Neuron (in vitro differentiated cells): ENCODE results near the gene TMEM134.
A peak's percentile ranks its signal among the peaks of the same experiment; 100 is the strongest.
"Not testable (repeated sequence)": the region's sequence is repeated elsewhere in the genome, so short reads cannot be mapped to it uniquely, and the experiment has no call there.

Source experiments
- H2AFZ ChIP-seq: one replicate; pipeline ENCODE4 v1.6.1; 2013; ENCODE audit warnings: low read depth, mild to moderate bottlenecking, inconsistent platforms, low read length, moderate library complexity
- H3K27me3 ChIP-seq: one replicate; pipeline ENCODE4 v1.6.1; 2013; ENCODE audit warnings: low read length; ENCODE audit not compliant: insufficient read depth
- H3K36me3 ChIP-seq: one replicate; pipeline ENCODE4 v1.6.1; 2013; ENCODE audit warnings: low read length; ENCODE audit not compliant: insufficient read depth
- H3K4me1 ChIP-seq: one replicate; pipeline ENCODE4 v1.6.1; 2013; ENCODE audit warnings: low read length; ENCODE audit not compliant: insufficient read depth
- H3K4me3 ChIP-seq: 2 replicates; pipeline ENCODE4 v1.5.1; 2013; ENCODE audit warnings: mild to moderate bottlenecking, low read length, moderate library complexity
- H3K9me3 ChIP-seq: one replicate; pipeline ENCODE4 v1.6.1; 2013; ENCODE audit warnings: low read length

Gene TMEM134, protein sequence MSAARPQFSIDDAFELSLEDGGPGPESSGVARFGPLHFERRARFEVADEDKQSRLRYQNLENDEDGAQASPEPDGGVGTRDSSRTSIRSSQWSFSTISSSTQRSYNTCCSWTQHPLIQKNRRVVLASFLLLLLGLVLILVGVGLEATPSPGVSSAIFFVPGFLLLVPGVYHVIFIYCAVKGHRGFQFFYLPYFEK

DNA sequence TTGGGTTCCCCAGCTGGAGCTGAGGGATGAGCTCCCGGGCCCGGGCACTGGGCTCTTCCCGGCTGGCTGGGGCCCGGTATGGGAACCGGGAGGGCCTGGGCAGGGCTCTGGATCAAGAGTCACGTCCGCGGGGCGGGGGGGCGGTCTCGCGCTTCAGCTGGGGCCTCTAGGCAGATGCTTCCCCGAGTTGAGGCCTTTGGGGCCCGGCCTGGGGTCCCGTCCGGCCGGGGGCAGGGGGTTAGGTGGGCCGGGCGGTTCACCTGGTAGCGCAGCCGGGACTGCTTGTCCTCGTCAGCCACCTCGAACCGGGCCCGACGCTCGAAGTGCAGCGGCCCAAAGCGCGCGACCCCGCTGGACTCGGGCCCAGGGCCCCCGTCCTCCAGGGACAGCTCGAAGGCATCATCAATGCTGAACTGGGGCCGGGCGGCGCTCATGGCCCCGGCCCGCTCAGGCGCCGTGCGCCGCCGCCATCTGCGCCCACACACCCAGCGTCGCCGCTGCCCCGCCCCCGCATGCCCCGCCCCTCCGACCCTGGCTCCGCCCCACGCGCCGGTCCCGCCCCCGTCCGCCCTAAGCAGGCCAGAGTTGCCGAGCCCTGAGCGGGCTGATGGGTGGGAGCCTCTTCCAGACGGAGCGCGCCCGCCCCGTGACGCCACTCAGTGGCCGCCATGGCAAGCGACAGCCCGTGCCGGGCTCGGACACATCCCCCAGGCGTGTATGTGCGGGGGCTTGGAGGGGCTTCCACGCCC is at the start of gene TMEM134:
TSS of gene TMEM134 (minus strand) at position 493 of the 749 bp plus-strand sequence. CDS start at position 434, 59 bp downstream.
- no peaks in the 10 kb centered on the region for H3K27me3 ChIP-seq
- peak within 1 kb of the TSS; percentile 48 for H2AFZ ChIP-seq
- peak within 1 kb of the TSS; percentile 86 for H3K4me3 ChIP-seq
- peaks cover 18% of the 10 kb centered on the region for H3K4me1 ChIP-seq
- H3K9me3 ChIP-seq = no peaks in the 10 kb centered on the region
- H3K36me3 ChIP-seq = no peaks in the 10 kb centered on the region

DNA sequence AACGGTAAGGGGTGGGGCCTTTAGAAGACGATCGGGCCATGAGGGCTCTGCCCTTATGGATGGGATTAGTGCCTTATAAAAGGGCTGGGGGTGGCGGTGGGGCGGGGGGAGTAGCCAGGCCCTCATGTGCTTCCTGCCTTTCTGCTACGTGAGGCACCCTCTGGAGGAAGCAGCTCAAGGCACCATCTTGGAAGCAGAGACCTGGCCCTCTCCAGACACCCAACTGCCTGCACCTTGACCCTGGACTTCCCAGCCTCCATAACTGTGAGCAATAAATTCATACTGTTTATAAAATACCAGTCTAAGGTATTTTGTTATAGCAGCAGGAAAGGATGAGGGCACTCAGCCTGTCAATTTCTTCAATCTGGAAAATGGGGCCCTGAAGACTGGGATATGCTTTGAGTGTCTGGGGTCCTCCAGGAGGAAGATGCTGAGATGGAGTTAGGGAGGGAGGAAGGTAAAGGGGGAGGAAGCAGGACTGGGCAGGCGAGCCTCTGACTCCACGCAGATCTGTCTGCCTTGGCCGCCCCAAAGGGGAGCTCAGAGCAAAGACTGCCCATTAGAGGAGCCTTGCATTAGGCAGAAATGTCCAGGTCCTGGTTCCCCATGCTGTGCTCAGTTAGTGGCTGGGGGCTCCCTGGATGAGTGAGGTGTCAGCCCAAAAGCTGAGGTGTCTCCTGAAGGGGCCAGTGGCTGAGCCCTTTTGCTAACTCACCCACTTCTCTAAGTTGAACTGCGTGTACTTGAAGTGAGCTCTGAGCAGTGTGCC is 48.9 kb upstream of the TMEM134 start:
- Histone ChIP-seq H3K27me3 (peaks cover 17% of the 10 kb centered on the region), H3K36me3 (no peaks in the 10 kb centered on the region), H2AFZ (no peak overlapping the region), H3K4me1 (no peaks in the 10 kb centered on the region), H3K4me3 (no peak overlapping the region), H3K9me3 (no peaks in the 10 kb centered on the region)

DNA sequence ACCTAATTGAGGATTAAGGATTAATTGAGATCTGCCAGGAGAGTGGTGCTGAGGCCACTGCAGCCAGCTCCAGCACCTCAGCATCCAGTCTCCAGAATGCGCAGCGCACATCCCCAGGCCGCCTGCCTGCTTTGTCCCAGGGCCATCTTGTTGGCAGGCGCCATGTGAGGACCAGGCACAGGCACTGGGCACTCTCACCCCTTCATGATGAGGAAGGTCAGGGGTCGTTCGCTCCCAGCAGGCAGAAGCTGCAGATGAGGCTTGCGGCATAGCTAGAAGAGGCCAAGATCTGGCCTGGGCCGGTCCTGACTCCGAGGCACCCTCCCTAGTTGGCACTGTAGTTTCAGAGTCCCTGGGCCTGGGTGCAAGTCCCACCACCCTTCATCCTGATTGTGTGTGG is 47.8 kb upstream of the TMEM134 start:
- Histone ChIP-seq H3K36me3 (no peaks in the 10 kb centered on the region), H3K27me3 (peaks cover 17% of the 10 kb centered on the region), H2AFZ (no peak overlapping the region), H3K4me3 (no peak overlapping the region), H3K4me1 (no peaks in the 10 kb centered on the region), H3K9me3 (no peaks in the 10 kb centered on the region)

DNA sequence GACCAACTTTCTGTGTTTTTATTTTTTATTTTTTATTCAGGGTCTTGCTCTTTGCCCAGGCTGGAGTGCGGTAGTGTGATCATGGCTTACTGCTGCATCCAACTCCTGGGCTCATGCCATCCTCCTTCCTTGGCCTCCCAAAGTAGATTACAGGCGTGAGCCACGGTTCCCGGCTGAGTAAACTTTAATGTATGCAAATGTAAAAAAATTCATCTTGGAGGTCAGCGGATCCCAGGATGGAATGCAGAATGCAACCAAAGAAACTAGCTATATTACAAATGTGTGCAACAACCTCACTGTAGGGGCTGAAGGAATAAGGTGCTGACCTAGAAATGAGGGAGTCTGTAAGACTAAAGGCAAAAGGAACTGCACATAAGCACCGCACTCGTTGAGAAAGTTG is 45.1 kb upstream of the TMEM134 start:
- Histone ChIP-seq H2AFZ (no peak overlapping the region), H3K4me3 (no peak overlapping the region), H3K27me3 (peaks cover 13% of the 10 kb centered on the region), H3K4me1 (peaks cover under 1% of the 10 kb centered on the region), H3K9me3 (no peaks in the 10 kb centered on the region), H3K36me3 (no peaks in the 10 kb centered on the region)

DNA sequence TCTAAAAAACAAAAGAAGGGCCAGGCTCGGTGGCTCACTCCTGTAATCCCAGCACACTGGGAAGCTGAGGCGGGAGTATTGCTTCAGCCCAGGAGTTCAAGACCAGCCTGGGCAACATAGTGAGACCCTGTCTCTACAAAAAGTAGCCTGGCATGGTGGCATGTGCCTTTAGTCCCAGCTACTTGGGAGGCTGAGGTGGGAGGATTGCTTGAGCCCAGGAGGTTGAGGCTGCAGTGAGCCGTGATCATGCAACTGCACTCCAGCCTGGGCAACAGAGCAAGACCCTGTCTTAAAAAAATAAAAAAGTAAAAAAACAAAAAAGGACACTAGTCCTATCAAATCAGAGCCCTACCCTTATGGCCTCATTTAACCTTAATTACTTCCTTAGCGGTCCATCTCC is 42.5 kb upstream of the TMEM134 start:
- H3K9me3 ChIP-seq, H3K27me3 ChIP-seq, H3K4me3 ChIP-seq, H3K36me3 ChIP-seq, H2AFZ ChIP-seq: not testable (repeated sequence)
- H3K4me1 ChIP-seq = peaks cover 15% of the 10 kb centered on the region

DNA sequence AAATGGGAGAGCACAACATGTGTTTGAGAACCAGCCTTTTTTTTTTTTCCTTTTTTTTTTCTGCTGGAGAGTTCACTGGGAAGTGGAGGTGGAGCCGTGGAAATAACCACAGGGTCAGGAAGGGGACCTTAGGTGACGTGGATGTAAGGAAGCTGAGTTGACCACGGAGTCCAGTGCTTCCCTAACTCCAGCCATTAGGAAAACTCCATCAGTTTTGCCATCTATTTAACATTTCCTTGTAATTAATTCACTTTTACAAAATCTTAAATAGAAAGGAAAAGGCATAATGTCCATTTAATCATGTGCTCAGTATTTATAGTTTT is 40.9 kb upstream of the TMEM134 start:
- H3K36me3 ChIP-seq = no peaks in the 10 kb centered on the region
- H3K9me3 ChIP-seq = no peaks in the 10 kb centered on the region
- no peak overlapping the region for H2AFZ ChIP-seq
- peaks cover 24% of the 10 kb centered on the region for H3K4me1 ChIP-seq
- H3K4me3 ChIP-seq = no peak overlapping the region
- no peaks in the 10 kb centered on the region for H3K27me3 ChIP-seq

DNA sequence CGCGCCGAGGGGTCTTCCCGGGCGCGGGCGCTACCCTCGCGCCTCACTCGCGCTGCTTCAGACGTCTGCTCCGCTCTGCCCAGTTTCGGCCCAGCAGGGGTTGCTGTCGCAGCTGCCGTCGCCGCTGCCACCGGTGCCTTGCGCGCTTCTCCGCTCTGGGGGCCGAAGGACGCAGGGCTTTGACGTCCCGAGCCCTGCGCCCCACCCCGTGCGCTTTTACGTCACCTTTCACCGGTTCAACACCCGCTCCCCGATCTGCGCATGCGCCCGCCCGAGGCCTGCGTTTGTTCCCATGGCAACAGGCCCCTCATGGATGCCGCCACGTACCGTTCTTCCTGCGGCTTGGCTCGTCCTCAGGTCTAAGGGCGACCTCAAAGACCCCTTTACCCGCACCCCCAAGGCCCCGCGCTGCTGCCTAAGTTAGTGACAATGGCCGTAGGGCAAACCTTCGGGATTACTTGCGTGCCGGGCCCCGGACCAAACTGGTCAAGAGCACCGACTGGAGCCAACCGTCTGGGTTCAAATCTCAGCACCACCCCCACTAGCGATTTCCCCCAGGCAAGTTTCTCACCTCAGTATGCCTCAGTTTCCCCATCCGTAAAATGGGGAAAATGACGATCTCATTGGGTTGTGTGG is 39.6 kb upstream of the TMEM134 start:
- H3K9me3 ChIP-seq = no peaks in the 10 kb centered on the region
- H3K36me3 ChIP-seq = no peaks in the 10 kb centered on the region
- H3K27me3 ChIP-seq = no peaks in the 10 kb centered on the region
- peak overlapping the region; percentile 65 for H3K4me3 ChIP-seq
- peak overlapping the region; percentile 79 for H2AFZ ChIP-seq
- peaks cover 28% of the 10 kb centered on the region for H3K4me1 ChIP-seq

DNA sequence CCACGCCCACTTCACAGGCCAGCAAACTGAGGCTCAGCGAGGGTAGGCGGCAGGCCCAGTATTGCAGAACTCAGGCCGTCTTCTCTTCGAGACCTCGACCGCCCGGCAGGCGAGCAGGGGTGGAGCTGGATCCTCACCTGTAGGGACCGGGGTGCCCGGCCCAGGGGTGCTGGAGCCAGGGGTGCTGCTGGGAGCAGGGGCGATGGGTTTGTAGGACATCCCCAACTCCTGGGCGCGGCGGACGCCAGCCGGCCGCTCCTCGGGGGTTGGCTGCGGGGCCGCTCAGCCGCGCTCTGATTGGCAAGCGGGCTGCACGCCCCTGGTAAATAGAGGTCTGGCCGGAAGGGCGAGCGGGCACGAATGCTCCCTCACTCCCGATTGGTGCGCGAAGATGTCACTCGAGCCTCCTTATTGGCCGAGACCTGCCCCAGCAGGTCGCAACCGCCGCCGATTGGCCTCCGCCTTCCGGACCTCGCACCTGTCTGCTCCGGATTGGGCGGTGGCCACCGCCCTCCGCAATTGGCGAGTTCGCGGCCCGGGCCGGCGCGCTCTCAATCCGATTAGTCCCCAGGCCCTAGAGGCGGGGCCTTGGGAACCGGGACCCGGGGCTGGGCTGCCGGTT is 38.9 kb upstream of the TMEM134 start, which contains the start of gene CDK2AP2:
TSS of gene CDK2AP2 (minus strand) at position 299 of the 622 bp plus-strand sequence. CDS start at position 219, 80 bp downstream.
- Histone ChIP-seq H3K4me1 (peaks cover 34% of the 10 kb centered on the region), H2AFZ (peak within 1 kb of the TSS; percentile 79), H3K27me3 (no peaks in the 10 kb centered on the region), H3K4me3 (peak within 1 kb of the TSS; percentile 65), H3K36me3 (no peaks in the 10 kb centered on the region), H3K9me3 (no peaks in the 10 kb centered on the region)

DNA sequence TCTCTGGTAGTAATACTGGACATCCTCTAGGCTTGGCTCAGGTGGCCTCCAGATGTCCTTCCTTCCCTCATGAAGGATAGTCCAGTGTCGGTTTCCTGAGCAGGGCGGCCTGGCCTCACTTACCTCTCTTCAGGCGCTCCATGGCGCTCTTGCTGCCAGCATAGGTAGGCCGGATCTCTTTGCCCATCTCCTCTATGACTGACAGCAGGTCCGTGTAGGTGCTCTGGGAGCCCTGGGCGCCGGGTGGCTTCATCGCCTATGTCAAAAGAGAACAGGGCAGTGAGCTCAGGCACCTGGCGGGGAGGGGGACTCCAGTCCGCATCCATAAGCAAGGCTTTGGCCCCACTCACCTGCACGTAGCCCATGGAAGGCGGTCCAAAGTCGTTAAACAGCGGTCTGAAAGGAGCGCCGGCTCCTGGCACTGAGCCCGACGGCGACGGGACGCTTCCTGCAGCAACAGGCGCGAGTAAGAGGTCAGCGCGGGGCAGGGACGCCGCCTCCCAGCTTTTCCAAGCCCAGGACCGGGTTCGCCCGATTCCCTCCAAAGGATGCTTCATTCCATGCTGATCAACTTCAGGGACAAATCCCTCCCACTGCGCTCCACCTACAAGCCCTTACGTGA is 38.3 kb upstream of the TMEM134 start:
- H3K9me3 ChIP-seq = no peaks in the 10 kb centered on the region
- no peaks in the 10 kb centered on the region for H3K27me3 ChIP-seq
- no peak overlapping the region for H2AFZ ChIP-seq
- peaks cover 1% of the 10 kb centered on the region for H3K36me3 ChIP-seq
- H3K4me1 ChIP-seq = peaks cover 38% of the 10 kb centered on the region
- peak overlapping the region; percentile 65 for H3K4me3 ChIP-seq

DNA sequence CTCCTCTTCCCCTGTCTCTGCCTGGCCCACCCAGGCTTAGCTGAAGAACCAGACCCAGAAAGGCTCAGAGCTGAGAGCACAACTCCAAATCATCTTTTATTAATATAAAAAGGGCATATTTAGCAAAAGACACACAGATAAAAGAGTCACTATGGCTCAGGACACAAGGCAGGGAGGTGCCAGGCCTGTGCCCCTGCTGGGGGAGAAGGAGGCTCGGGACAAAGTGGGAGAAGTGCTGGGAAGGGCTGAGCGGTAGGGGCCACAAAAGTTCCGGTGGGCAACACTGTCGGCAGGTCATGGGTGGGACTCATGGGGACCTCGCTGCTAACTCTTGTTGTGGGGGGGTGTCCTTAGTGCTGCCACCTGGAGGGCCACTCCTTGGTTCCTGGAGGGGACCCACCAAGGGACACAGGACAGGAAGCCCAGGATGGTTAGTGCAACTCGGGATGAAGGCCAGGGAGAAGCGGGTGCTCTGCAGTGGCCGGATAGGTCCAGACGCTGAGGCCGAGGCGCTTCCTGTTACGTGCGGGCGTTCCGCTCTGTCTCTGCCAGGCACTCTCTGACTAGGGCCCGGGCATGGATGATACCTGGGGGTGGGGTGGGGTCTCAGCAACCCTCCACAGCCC is 37.5 kb upstream of the TMEM134 start:
- no peaks in the 10 kb centered on the region for H3K27me3 ChIP-seq
- no peak overlapping the region for H3K4me3 ChIP-seq
- H3K9me3 ChIP-seq = no peaks in the 10 kb centered on the region
- peaks cover 38% of the 10 kb centered on the region for H3K4me1 ChIP-seq
- H2AFZ ChIP-seq = no peak overlapping the region
- peaks cover 8% of the 10 kb centered on the region for H3K36me3 ChIP-seq

DNA sequence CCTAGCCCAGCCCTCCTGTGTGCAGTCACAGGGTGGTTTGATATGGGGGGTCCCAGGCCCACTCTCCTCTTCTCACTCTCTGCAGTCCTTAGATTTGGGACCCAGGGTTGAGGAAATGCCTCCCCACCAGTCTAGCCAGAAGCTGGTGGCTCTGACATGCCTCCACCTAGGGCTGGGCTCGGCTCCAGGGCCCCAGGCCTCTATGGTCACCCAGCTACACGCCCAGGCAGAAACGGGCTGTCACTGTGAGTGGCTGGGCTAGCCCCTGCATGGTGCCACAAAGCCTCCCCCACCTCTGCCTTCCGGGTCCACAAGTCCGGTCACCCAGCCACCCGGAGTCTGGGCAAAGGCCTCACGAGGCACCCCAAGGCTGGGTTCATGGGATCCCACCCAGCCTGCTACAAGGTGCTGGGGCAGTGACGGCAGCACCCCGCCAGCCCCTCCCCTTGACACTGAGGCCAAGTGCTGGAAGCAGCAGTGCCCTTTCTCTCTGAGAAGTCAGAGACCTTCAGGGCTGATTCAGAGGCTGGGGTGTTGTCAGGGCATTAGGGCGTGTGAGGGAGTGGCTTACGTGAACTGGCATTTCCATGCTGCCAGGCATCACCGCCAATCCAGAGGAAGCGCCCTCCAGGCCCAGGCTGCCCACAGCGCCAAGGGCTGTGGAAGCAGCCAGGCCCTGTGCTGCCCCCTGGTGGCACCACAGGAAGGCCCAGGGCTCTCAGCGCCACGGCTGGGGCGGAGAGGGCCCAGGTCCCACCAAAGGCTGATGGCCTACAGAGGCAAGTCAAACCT is 36.8 kb upstream of the TMEM134 start:
- Histone ChIP-seq H2AFZ (no peak overlapping the region), H3K27me3 (no peaks in the 10 kb centered on the region), H3K4me1 (peaks cover 38% of the 10 kb centered on the region), H3K36me3 (peaks cover 14% of the 10 kb centered on the region), H3K4me3 (peak overlapping the region; percentile 16), H3K9me3 (no peaks in the 10 kb centered on the region)
